Suppressor macrophage treated with lipopolysaccharide for 4 hours (primary cell): ENCODE data around the gene LAMB3.
"Not testable (repeated sequence)": the region's sequence is repeated elsewhere in the genome, so short reads cannot be mapped to it uniquely, and the experiment has no call there.

Experiments
- DNase-seq: peaks from one replicate; pipeline ENCODE4 v3.0.0-alpha.2; 2020

Gene LAMB3

GRCh38 chr1:209652121-209652735 lies at the start of gene LAMB3:
Gene LAMB3 (minus strand): TSS chr1:209652425. CDS start chr1:209650944, 1,481 bp downstream.
- no peak for DNase-seq

GRCh38 chr1:209700686-209701085 lies 48.5 kb upstream of the LAMB3 start:
- not testable (repeated sequence) for DNase-seq

DNA sequence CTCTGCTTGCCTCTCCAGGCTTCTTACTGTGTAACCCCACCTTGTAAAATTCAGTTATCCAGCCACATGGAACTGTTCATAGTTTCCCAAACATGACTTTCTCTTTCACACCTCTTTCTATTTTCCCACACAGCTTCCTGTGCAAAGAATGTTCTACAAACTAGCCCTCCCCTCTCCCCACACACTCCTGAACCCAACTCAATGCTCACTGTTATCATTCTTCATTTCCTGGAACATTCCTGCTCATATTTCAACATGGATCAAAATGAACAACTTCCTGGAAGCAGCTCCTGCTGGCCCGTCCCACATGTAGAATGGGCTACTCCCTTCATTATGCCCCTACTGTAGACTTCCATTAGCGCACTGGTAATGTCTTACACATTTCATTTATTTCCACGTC lies 44.9 kb upstream of the LAMB3 start:
- no peak for DNase-seq

- no peak for DNase-seq
Measured at GRCh38 chr1:209696673-209697072, 44.4 kb upstream of the LAMB3 start.

DNA sequence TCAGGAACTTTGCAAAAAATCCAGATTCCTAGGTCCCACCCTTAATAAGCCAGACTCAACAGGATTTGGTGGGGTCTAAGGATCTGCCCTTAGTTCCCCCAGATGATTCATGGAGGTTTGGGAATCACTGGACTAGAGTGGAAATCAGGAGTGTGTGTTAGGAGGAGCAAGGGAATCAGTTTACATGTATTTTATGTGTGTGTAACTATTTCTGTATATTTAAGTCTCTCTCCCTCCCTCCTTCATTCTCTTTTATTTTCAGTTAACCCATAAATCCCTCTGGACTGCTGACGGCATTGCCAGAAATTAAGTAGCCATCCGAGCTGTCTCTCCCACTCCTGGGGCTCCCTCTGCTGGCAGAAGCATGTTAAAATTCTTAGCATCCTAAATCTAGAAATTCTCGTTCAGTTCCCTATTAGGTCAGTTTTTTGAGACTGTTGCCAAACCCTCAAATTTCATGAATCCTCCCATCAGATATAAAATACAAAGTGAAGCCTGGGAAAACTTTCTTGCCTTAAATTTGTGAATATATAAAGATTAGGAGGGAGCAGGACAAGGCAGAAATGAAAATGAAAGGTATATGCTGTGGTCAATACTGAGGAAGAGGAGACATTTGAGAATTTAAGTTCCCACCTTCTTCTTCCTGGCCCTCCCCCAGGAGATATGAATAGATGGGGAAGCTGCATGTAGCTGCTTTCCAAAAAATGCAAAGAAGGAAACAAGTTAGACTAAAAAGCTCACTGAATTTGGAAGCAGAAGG lies 40.7 kb upstream of the LAMB3 start:
- peak; percentile 95 for DNase-seq

DNA sequence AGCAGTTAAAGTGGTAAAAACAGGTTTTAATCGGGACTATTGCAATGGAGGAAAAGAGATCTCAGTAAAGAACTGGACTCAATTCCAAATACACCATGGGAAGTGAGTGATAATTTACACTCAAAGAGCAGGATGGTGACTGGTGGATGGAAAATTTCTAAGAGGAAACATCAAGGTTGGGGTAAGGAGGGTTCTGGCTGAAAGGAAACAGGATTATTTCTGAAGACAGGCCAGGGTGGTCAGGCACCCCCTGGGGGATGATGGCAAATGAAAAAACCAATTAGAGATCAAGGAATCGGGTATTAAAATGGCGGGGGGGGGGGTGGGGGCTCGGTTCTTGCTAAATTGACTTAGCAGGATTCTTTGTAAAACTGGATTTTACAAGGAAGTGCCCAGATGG lies 40.1 kb upstream of the LAMB3 start:
- DNase-seq = no peak

DNA sequence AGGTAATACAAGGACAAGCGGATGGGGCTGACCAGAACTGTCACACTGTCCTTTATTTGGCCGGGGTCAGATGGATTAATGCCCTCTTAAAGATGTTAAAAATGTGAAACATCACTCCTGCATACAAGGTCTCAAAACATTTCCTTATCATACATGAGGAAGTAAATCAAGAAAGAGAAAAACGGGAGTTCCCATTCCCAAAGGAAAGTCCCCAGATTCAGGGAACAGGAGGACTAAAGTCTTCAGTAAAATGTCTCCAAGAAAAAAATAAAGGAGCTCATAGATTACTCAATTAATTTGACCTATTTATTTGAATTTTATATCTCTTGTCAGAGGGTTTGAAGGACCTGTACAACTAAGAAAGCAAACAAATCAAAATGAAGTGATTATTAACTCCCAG lies 39.0 kb upstream of the LAMB3 start:
- DNase-seq = no peak

DNA sequence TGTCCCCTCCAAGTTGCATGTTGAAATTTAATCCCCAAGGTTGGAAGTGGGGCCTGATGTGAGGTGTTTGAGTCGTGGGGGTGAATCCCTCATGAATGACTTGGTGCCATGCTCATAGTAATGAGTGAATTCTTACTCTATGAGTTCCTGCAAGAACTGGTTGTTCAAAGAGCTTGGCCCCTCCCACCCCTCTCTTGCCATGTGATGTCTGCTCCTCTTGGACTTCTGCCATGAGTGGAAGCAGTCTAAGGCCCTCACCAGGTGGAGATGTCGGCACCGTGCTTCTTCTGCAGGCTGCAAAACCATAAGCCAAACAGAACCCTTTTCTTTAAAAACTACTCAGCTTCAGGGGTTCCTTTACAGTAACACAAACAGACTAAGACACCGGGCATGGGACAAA lies 37.3 kb upstream of the LAMB3 start:
- no peak for DNase-seq

- no peak for DNase-seq
Measured at GRCh38 chr1:209688746-209689234, 36.6 kb upstream of the LAMB3 start.

GRCh38 chr1:209686322-209686721 lies 34.1 kb upstream of the LAMB3 start:
- no peak for DNase-seq

- DNase-seq = no peak
Measured at GRCh38 chr1:209685821-209686220, 33.6 kb upstream of the LAMB3 start.

- DNase-seq = no peak
Measured at GRCh38 chr1:209678981-209679539, 26.8 kb upstream of the LAMB3 start.

DNA sequence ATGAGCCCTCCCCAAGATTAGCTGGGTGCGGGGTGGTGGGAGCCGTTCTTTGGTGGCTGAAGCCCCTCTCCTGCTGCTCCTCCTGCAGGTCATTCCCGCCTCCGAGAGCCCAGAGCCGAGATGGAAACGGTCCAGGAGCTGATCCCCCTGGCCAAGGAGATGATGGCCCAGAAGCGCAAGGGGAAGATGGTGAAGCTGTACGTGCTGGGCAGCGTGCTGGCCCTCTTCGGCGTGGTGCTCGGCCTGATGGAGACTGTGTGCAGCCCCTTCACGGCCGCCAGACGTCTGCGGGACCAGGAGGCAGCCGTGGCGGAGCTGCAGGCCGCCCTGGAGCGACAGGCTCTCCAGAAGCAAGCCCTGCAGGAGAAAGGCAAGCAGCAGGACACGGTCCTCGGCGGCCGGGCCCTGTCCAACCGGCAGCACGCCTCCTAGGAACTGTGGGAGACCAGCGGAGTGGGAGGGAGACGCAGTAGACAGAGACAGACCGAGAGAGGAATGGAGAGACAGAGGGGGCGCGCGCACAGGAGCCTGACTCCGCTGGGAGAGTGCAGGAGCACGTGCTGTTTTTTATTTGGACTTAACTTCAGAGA lies 23.4 kb upstream of the LAMB3 start:
- peak; percentile 46 for DNase-seq

DNA sequence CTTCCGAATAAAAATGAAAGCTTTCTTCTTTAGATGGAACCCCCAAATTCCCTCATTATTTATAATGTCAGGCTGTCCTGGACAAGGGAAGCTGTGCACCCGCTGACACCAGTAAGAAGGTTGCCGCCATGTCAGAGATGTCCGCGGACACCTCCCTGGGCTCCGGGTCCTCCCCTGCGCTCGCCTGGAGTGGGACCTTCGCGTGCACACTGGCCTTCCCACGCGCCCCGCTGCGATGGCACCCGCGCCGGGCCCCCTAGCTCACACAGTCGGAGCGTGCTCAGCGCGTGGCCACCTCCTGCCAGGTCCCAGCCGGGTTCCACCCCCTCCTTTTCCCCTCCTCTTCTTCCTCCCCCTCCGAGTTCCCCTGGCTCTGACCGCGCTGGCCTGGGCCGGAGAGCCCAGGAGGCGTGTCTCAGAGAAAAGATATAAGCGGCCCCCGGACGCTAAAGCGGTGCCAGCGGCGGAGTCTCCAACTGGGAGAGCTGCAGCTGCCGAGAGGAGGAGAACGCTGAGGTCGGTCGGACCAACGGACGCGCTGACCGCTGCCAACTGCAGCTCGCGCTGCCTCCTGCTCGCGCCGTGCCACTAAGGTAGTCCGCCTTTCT lies 22.8 kb upstream of the LAMB3 start, which contains the start of gene G0S2:
TSS of gene G0S2 (plus strand) at position 456 of the 608 bp plus-strand sequence. CDS start 273 bp downstream, outside the sequence.
- DNase-seq = peak; percentile 90

- DNase-seq = peak; percentile 91
Measured at GRCh38 chr1:209673631-209674417, 21.6 kb upstream of the LAMB3 start.

GRCh38 chr1:209672705-209673630 lies 20.7 kb upstream of the LAMB3 start:
- DNase-seq = peak; percentile 95

DNA sequence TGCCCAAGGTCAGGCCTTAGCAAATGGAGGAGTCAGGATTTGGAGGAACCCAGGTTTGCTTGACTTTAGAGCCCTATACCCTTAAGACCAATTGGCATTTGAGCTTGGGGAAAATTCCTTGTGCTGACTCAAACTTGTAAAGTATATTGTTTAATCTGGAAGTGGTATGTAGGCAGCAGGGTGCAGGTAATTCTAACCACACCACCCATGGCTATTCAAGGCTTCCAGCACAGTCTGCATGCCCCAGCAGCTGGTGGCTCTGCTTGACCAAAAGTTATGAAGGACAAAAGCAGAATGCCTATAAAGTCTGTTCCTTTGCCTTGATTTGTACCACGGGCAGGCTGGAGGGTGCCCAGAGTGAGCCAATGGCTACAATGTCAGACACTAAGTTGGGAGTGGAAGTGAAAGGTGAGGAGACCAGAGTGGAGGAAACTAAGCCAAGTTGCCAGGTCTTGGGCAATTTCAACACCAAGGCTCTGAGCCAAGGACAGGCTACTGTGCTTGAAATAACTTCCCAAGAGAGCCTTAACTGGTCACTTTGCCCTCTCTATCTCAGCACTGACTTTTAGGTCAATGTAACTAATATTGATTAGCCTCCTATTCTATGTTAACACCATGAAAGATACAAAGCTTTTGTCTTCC lies 18.3 kb upstream of the LAMB3 start:
- no peak for DNase-seq

DNA sequence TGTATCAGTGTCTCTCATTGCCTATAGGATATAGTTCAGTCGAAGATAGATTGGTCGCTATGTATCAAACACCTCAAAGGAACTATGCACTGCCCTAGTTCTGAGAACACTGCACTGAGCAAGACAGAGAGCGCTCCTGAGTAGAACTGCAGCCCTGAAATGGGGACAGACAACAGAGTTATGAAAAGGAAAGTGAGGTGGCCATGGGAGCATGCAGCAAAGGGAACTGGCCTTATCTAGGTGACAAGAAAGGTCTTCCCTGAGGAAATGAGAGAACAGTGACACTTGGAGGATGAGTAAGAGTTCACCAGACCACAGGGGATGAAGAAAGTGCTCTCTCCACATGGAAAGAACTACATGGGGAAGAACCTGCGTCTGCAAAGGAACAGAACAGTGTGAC lies 15.5 kb upstream of the LAMB3 start:
- DNase-seq = peak; percentile 78

- DNase-seq = no peak
Measured at GRCh38 chr1:209667103-209667502, 14.9 kb upstream of the LAMB3 start.

GRCh38 chr1:209662879-209663327 lies 10.7 kb upstream of the LAMB3 start:
- DNase-seq = no peak

GRCh38 chr1:209661071-209661470 lies 8.8 kb upstream of the LAMB3 start:
- DNase-seq = no peak
